Stimulated activated CD8-positive, alpha-beta memory T cell treated with anti-CD3 and anti-CD28 coated beads, Interleukin-4, amount 100 ng/mL, for 48 hours (primary cell): Measurements from ENCODE around the gene SGK1.
A peak's percentile ranks its signal among the peaks of the same experiment; 100 is the strongest.
"Not testable (repeated sequence)": the region's sequence is repeated elsewhere in the genome, so short reads cannot be mapped to it uniquely, and the experiment has no call there.

Experiments used
- DNase-seq: peaks from one replicate; pipeline ENCODE4 v3.0.0-alpha.2; 2020

Gene SGK1

GRCh38 chr6:134182528-134182927 lies 135.4 kb downstream of the SGK1 start:
- no peak for DNase-seq

GRCh38 chr6:134181726-134182125 lies 136.2 kb downstream of the SGK1 start:
- not testable (repeated sequence) for DNase-seq

- DNase-seq: not testable (repeated sequence)
Observed at GRCh38 chr6:134181251-134181650, 136.7 kb downstream of the SGK1 start.

- DNase-seq: not testable (repeated sequence)
Observed at GRCh38 chr6:134180540-134180939, 137.4 kb downstream of the SGK1 start.

- peak; percentile 80 for DNase-seq
Observed at GRCh38 chr6:134178161-134179044, 139.5 kb downstream of the SGK1 start.

GRCh38 chr6:134177753-134178160 lies 140.2 kb downstream of the SGK1 start:
- peak; percentile 30 for DNase-seq

GRCh38 chr6:134177236-134177635 lies 140.7 kb downstream of the SGK1 start:
- no peak for DNase-seq

- DNase-seq: no peak
Observed at GRCh38 chr6:134176264-134176975, 141.5 kb downstream of the SGK1 start.

- DNase-seq: peak; percentile 67
Observed at GRCh38 chr6:134175532-134176263, 142.2 kb downstream of the SGK1 start.

- DNase-seq: peak; percentile 97
Observed at GRCh38 chr6:134174672-134175531, 143.0 kb downstream of the SGK1 start.

- DNase-seq: peak; percentile 96
Observed at GRCh38 chr6:134173936-134174671, 143.8 kb downstream of the SGK1 start.

- no peak for DNase-seq
Observed at GRCh38 chr6:134173366-134173725, 144.6 kb downstream of the SGK1 start.

GRCh38 chr6:134172706-134173365 lies 145.1 kb downstream of the SGK1 start:
- no peak for DNase-seq

- DNase-seq: no peak
Observed at GRCh38 chr6:134172020-134172705, 145.7 kb downstream of the SGK1 start.

- no peak for DNase-seq
Observed at GRCh38 chr6:134171517-134171916, 146.4 kb downstream of the SGK1 start.

- DNase-seq: no peak
Observed at GRCh38 chr6:134170844-134171243, 147.1 kb downstream of the SGK1 start.

GRCh38 chr6:134169871-134170486 lies 147.9 kb downstream of the SGK1 start:
- DNase-seq: no peak

- no peak for DNase-seq
Observed at GRCh38 chr6:134168590-134169208, 149.2 kb downstream of the SGK1 start.

- no peak for DNase-seq
Observed at GRCh38 chr6:134166511-134167261, 151.2 kb downstream of the SGK1 start.
